HG03442 (cell line): ENCODE results near the gene SYNE4.

Source experiments
- ATAC-seq: cut with Tn5 transposase; IDR thresholded peaks from one replicate; pipeline ENCODE4 v1.9.1; 2021; ENCODE audit warnings: mild to moderate bottlenecking, moderate library complexity; ENCODE audit not compliant: unreplicated experiment

SYNE4 gene

GRCh38 chr19:36026091-36026876 is 17.7 kb upstream of the SYNE4 start:
- ATAC-seq = no peak

GRCh38 chr19:36025541-36025940 is 16.9 kb upstream of the SYNE4 start:
- no peak for ATAC-seq

- no peak for ATAC-seq
Observed at GRCh38 chr19:36023432-36023831, 14.8 kb upstream of the SYNE4 start.

GRCh38 chr19:36019061-36019670 is 10.6 kb upstream of the SYNE4 start:
- ATAC-seq = no peak

- peak; percentile 97 for ATAC-seq
Observed at GRCh38 chr19:36014012-36014924, 5.7 kb upstream of the SYNE4 start, which contains the start of gene ALKBH6. Gene ALKBH6, minus strand, starts transcription at chr19:36014213. Its CDS starts 816 bp downstream, at chr19:36013397.

GRCh38 chr19:36013280-36014011 is 4.8 kb upstream of the SYNE4 start:
- no peak for ATAC-seq

- no peak for ATAC-seq
Observed at GRCh38 chr19:36010402-36010801, 1.8 kb upstream of the SYNE4 start.

GRCh38 chr19:36009633-36010379 is 1.2 kb upstream of the SYNE4 start:
- no peak for ATAC-seq

GRCh38 chr19:36009220-36009619 is 607 bp upstream of the SYNE4 start:
- ATAC-seq = no peak

- no peak for ATAC-seq
Observed at GRCh38 chr19:36006955-36007354, 1.7 kb downstream of the SYNE4 start.

- no peak for ATAC-seq
Observed at GRCh38 chr19:36003284-36003683, 5.3 kb downstream of the SYNE4 start.

- ATAC-seq = no peak
Observed at GRCh38 chr19:36001605-36002004, 7.0 kb downstream of the SYNE4 start.

- no peak for ATAC-seq
Observed at GRCh38 chr19:35996777-35997176, 11.8 kb downstream of the SYNE4 start.

- ATAC-seq = peak; percentile 67
Observed at GRCh38 chr19:35995048-35995993, 13.3 kb downstream of the SYNE4 start, which contains the start of gene SDHAF1. Gene SDHAF1, plus strand, starts transcription at chr19:35995188. Its CDS starts 87 bp downstream, at chr19:35995275.

- no peak for ATAC-seq
Observed at GRCh38 chr19:35993923-35994598, 14.6 kb downstream of the SYNE4 start.

- no peak for ATAC-seq
Observed at GRCh38 chr19:35992907-35993765, 15.5 kb downstream of the SYNE4 start.

GRCh38 chr19:35991731-35992450 is 16.7 kb downstream of the SYNE4 start:
- ATAC-seq = no peak
